ENCODE results near the gene AIF1L. TPM values are rescaled to one million over a fixed set of nuclear protein-coding genes. Genes with fewer than 3 reads are reported as not detected.
"Not testable (repeated sequence)": the region's sequence is repeated elsewhere in the genome, so short reads cannot be mapped to it uniquely, and the experiment has no call there.

AIF1L gene
- total RNA-seq, 1 donor from 2014 or later = not detected

DNA sequence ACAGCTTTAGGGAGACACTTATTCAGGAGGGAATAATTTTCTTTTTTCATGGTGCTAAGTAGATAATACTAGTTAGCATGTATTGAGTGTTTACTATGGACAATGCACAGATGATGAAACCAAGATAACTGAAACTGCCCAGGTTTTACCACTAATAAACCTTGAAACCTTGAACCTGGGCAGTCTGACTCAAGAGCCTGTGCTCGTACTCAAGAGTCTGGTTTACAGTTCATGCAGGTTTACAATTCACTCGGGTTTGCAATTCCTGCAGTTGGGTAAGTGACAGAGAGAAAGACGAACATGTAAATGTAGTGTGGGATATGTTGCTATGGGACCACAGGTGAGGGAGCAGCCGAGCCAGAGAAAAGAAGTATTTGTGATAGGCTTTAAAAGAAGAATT is 57.3 kb downstream of the AIF1L start:
- ChIA-PET CTCF (no interaction called here), POLR2A (no interaction called here)
- no peaks in the 10 kb centered on the region for H3K9me3 Mint-ChIP-seq
- ATAC-seq (ENCODE audit: low read depth) = no peak
- TF ChIP-seq, protein P1, sequence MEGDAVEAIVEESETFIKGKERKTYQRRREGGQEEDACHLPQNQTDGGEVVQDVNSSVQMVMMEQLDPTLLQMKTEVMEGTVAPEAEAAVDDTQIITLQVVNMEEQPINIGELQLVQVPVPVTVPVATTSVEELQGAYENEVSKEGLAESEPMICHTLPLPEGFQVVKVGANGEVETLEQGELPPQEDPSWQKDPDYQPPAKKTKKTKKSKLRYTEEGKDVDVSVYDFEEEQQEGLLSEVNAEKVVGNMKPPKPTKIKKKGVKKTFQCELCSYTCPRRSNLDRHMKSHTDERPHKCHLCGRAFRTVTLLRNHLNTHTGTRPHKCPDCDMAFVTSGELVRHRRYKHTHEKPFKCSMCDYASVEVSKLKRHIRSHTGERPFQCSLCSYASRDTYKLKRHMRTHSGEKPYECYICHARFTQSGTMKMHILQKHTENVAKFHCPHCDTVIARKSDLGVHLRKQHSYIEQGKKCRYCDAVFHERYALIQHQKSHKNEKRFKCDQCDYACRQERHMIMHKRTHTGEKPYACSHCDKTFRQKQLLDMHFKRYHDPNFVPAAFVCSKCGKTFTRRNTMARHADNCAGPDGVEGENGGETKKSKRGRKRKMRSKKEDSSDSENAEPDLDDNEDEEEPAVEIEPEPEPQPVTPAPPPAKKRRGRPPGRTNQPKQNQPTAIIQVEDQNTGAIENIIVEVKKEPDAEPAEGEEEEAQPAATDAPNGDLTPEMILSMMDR (IDR thresholded peaks at IDR 0.05) = no peak
- H3K27me3 Mint-ChIP-seq = no peaks in the 10 kb centered on the region
- intact Hi-C loops (cut with micrococcal nuclease) = no loop called here
- no peak for DNase-seq
- no peak overlapping the region for H3K4me3 Mint-ChIP-seq
- no peaks in the 10 kb centered on the region for H3K4me1 Mint-ChIP-seq
- no peak overlapping the region for H3K27ac Mint-ChIP-seq
- H3K36me3 Mint-ChIP-seq (ENCODE audit: low read depth) = peaks cover 85% of the 10 kb centered on the region

DNA sequence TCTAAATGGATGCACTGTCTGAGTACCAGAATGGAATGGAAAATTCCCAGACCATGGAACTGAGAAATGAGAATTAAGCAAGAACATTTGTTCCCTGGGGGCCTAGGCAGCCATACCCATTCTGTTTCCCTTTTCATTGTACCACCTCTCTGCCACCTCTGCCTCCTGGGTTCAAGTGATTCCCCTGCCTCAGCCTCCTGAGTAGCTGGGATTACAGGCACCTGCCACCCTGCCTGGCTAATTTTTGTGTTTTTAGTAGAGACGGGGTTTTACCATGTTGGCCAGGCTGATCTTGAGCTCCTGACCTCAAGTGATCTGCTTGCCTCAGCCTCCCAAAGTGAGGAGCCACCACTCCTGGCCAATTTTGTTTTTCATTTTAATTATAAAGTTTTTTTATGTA is 62.3 kb downstream of the AIF1L start:
- POLR2A ChIA-PET = interaction anchor here (0.5 to 0.6 kb wide), 2 partner anchors 152 to 236 kb away, joined by 4 to 8 read pairs; no protein-coding TSS in a partner anchor
- ATAC-seq (ENCODE audit: low read depth); H3K27me3 Mint-ChIP-seq; H3K4me3 Mint-ChIP-seq; intact Hi-C loops (cut with micrococcal nuclease); H3K27ac Mint-ChIP-seq; H3K9me3 Mint-ChIP-seq; DNase-seq; CTCF ChIA-PET; H3K4me1 Mint-ChIP-seq: not testable (repeated sequence)
- peaks cover 82% of the 10 kb centered on the region for H3K36me3 Mint-ChIP-seq (ENCODE audit: low read depth)

DNA sequence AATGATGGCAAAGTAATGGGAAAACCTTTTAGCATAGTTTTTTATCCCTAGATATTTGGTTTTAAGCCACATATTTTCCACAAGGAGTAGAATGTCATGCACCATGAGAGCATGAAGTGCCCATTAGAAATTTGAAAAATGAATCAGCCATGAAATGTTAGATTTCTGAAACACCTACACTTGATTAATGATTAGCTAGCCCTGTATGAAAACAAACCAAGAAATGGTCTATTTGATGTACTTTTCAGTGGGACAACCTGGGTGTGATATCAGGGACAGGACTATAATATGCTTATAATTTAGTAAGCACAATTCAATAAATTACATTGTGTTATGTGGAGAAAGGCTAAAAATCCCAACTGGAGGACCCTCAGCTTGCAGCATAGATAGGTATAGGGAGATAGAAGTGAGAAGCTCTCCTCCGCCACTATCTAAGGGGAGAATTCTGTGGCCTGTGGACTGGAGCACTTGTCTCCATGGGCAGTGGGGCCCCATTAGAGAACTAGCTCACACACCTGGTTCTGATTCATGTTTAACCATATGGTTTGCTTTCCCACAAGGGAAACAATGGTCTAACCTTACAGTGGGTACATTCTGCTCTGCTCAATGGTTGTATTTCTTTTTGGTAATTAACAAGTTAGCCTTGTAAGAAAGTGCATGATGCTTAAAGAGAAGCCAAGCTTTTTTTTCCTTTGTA is 64.2 kb downstream of the AIF1L start:
- ChIA-PET CTCF (interaction anchor here (1.2 kb wide), 1 partner anchor 176 kb away, joined by 5 read pairs; no protein-coding TSS in a partner anchor), POLR2A (interaction anchor here (0.6 kb wide), 2 partner anchors 109 to 252 kb away, joined by 5 read pairs; no protein-coding TSS in a partner anchor)
- Mint-ChIP-seq H3K27ac (no peak overlapping the region), H3K4me3 (no peak overlapping the region), H3K27me3 (no peaks in the 10 kb centered on the region), H3K4me1 (no peaks in the 10 kb centered on the region), H3K36me3 (ENCODE audit: low read depth) (peaks cover 78% of the 10 kb centered on the region), H3K9me3 (no peaks in the 10 kb centered on the region)
- no peak for DNase-seq
- no peak for ATAC-seq (ENCODE audit: low read depth)
- TF ChIP-seq, protein P1 (IDR thresholded peaks at IDR 0.05) = no peak
- intact Hi-C loops (cut with micrococcal nuclease) = no loop called here

DNA sequence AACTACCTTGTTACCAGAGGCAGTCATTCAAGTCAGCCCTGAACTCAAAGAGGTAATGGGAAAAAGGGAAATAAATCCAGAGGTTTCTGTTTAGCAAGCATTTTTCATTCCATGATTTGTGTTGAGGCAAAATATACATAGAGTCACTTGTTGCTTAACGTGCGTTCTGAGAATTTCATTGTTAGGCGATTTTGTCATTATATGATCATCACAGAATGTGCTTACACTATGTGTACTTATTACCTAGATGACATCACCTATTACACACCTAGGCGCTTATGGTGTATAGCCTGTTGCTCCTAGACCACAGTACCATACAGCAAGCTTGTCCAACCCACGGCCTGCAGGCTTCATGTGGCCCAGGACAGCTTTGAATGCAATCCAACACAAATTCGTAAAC is 65.3 kb downstream of the AIF1L start:
- POLR2A ChIA-PET = interaction anchor here (0.6 kb wide), 1 partner anchor 251 kb away, joined by 5 read pairs; no protein-coding TSS in a partner anchor
- DNase-seq = no peak
- no peak overlapping the region for H3K27ac Mint-ChIP-seq
- CTCF ChIA-PET = no interaction called here
- no peak overlapping the region for H3K4me3 Mint-ChIP-seq
- no peaks in the 10 kb centered on the region for H3K4me1 Mint-ChIP-seq
- H3K36me3 Mint-ChIP-seq (ENCODE audit: low read depth) = peaks cover 80% of the 10 kb centered on the region
- no peaks in the 10 kb centered on the region for H3K27me3 Mint-ChIP-seq
- intact Hi-C loops (cut with micrococcal nuclease) = no loop called here
- no peaks in the 10 kb centered on the region for H3K9me3 Mint-ChIP-seq
- no peak for ATAC-seq (ENCODE audit: low read depth)
- TF ChIP-seq, protein P1 (IDR thresholded peaks at IDR 0.05) = no peak

DNA sequence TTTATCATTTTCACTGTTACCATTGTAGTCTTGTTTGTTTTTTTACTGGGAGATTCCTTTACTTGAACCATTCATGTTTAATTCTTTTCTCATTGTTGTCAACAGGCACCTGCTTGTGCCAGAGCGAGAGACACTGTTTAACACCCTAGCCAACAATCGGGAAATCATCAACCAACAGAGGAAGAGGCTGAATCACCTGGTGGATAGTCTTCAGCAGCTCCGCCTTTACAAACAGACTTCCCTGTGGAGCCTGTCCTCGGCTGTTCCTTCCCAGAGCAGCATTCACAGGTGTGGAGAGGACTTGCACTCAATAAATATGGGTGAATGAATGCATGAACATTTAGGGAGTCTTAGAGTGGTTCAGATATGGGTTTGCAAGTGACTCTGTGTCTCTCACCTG is 66.6 kb downstream of the AIF1L start:
- Mint-ChIP-seq H3K4me3 (no peak overlapping the region), H3K36me3 (ENCODE audit: low read depth) (peaks cover 81% of the 10 kb centered on the region), H3K27me3 (no peaks in the 10 kb centered on the region), H3K4me1 (no peaks in the 10 kb centered on the region), H3K9me3 (no peaks in the 10 kb centered on the region), H3K27ac (no peak overlapping the region)
- no peak for DNase-seq
- POLR2A ChIA-PET = no interaction called here
- no peak for ATAC-seq (ENCODE audit: low read depth)
- TF ChIP-seq, protein P1 (IDR thresholded peaks at IDR 0.05) = no peak
- intact Hi-C loops (cut with micrococcal nuclease) = no loop called here
- CTCF ChIA-PET = no interaction called here

All from activated B cell treated with CpG ODN at 0.5 μM for 24 hours (primary cell).